IPS-20b (cell line): Measurements from ENCODE around the gene GPD2.
"Not testable (repeated sequence)": the region's sequence is repeated elsewhere in the genome, so short reads cannot be mapped to it uniquely, and the experiment has no call there.

Experiments used
- H3K27ac ChIP-seq: one replicate; pipeline ENCODE4 v1.5.1; 2013; ENCODE audit warnings: low read length
- H3K27me3 ChIP-seq: 2 replicates; pipeline ENCODE4 v1.6.1; 2013; ENCODE audit warnings: mild to moderate bottlenecking, low read length, inconsistent platforms; ENCODE audit not compliant: insufficient read depth
- H3K36me3 ChIP-seq: 2 replicates; pipeline ENCODE4 v1.6.1; 2013; ENCODE audit warnings: low read depth, mild to moderate bottlenecking, inconsistent platforms, low read length, moderate library complexity; ENCODE audit not compliant: insufficient read depth
- H3K4me1 ChIP-seq: 2 replicates; pipeline ENCODE4 v1.6.1; 2013; ENCODE audit warnings: mild to moderate bottlenecking, control low read depth, inconsistent platforms, low read length, moderate library complexity; ENCODE audit not compliant: insufficient read depth
- H3K4me3 ChIP-seq: 2 replicates; pipeline ENCODE4 v1.5.1; 2013; ENCODE audit warnings: mild to moderate bottlenecking, low read length, inconsistent platforms
- H3K9ac ChIP-seq: 2 replicates; pipeline ENCODE4 v1.6.1; 2013; ENCODE audit warnings: low read depth, mild to moderate bottlenecking, inconsistent platforms, low read length, moderate library complexity
- H3K9me3 ChIP-seq: 2 replicates; pipeline ENCODE4 v1.6.1; 2013; ENCODE audit warnings: mild to moderate bottlenecking, low read depth, low read length, inconsistent platforms; ENCODE audit not compliant: insufficient read depth

The GPD2 gene

GRCh38 chr2:156483741-156484173 is 47.6 kb downstream of the GPD2 start:
- Histone ChIP-seq H3K9ac (no peak overlapping the region), H3K36me3 (no peaks in the 10 kb centered on the region), H3K4me1 (peaks cover 11% of the 10 kb centered on the region; the same call in 1 of the 2 replicates), H3K9me3 (no peaks in the 10 kb centered on the region), H3K27me3 (no peaks in the 10 kb centered on the region), H3K27ac (no peak overlapping the region), H3K4me3 (no peak overlapping the region)

DNA sequence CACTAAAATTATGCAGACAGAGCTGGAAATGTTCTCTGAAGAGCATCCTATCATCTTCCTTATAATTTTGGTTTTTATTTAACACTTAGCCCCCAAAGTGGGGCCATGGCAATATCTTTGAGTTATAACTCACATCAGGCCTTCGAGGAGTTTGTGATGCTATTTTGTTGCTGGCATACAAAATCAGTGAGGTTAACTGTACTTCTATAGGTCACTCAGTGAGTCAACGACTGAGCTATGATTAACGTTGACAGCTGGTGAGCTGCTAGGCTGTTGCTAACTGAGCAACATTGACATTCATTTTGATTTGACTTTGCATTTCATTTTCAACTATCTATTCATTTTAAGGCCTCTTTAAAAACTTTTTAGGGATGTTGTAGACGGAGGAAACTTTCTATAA is 50.0 kb downstream of the GPD2 start:
- Histone ChIP-seq H3K27me3 (no peaks in the 10 kb centered on the region), H3K9me3 (no peaks in the 10 kb centered on the region), H3K36me3 (no peaks in the 10 kb centered on the region)

DNA sequence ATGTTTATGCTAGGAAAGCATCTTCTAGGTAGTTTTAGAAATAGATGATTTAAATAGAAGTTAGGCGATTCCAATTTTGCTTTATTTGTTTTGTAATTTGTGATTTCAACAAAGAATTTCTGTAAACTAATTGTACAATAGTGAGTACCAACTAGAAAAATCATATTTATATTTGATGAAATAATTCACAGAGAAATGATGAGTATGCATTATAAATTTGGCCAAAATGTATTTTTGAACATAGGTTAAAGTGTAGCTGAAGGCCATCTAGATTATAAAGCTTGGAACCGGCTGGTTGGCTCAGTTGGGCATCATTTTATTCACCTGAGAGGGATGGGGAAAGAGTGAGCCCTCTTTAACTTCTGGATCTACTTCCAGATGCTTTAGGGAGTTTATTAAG is 50.4 kb downstream of the GPD2 start:
- H3K4me3 ChIP-seq: no peak overlapping the region
- no peak overlapping the region for H3K27ac ChIP-seq
- H3K36me3 ChIP-seq: no peaks in the 10 kb centered on the region
- peaks cover 11% of the 10 kb centered on the region; the same call in 1 of the 2 replicates for H3K4me1 ChIP-seq
- no peaks in the 10 kb centered on the region for H3K27me3 ChIP-seq
- H3K9ac ChIP-seq: no peak overlapping the region
- no peaks in the 10 kb centered on the region for H3K9me3 ChIP-seq

More for the DNA sequence above, 50.0 kb downstream of the GPD2 start:
- Histone ChIP-seq H3K4me3 (no peak overlapping the region), H3K9ac (no peak overlapping the region), H3K27ac (no peak overlapping the region), H3K4me1 (peaks cover 11% of the 10 kb centered on the region; the same call in 1 of the 2 replicates)

- Histone ChIP-seq H3K4me1 (no peaks in the 10 kb centered on the region; the same call in 1 of the 2 replicates), H3K4me3 (no peak overlapping the region), H3K36me3 (no peaks in the 10 kb centered on the region), H3K27me3 (no peaks in the 10 kb centered on the region), H3K9ac (no peak overlapping the region), H3K27ac (no peak overlapping the region), H3K9me3 (no peaks in the 10 kb centered on the region)
Observed at GRCh38 chr2:156489195-156489594, 53.0 kb downstream of the GPD2 start.

- H3K9me3 ChIP-seq: no peaks in the 10 kb centered on the region
Observed at GRCh38 chr2:156489750-156490465, 53.7 kb downstream of the GPD2 start.

DNA sequence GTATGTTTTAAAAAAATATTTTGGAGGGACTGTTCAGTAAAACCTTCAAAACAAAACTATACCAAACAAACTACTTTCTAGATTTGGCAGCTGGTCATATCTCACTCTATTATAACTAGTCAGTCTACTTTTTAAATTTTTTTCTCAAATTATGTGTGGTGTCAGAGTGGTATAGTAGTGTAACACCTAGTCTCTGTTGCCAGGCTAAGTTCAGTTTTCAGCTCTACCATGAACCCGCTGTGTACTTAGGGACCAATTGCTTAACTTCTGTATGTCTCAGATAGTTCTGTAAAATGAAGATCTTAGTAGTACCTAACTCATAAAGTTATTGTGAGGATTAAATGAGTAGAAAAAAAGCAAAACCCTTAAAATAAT is 54.3 kb downstream of the GPD2 start:
- Histone ChIP-seq H3K9me3 (no peaks in the 10 kb centered on the region), H3K4me1 (no peaks in the 10 kb centered on the region; the same call in none of the 2 replicates), H3K9ac (no peak overlapping the region), H3K27me3 (no peaks in the 10 kb centered on the region), H3K27ac (no peak overlapping the region), H3K36me3 (no peaks in the 10 kb centered on the region), H3K4me3 (no peak overlapping the region)

More at GRCh38 chr2:156489750-156490465, 53.7 kb downstream of the GPD2 start:
- Histone ChIP-seq H3K9ac (no peak overlapping the region), H3K4me1 (no peaks in the 10 kb centered on the region; the same call in 1 of the 2 replicates), H3K27ac (no peak overlapping the region), H3K36me3 (no peaks in the 10 kb centered on the region), H3K27me3 (no peaks in the 10 kb centered on the region), H3K4me3 (no peak overlapping the region)

DNA sequence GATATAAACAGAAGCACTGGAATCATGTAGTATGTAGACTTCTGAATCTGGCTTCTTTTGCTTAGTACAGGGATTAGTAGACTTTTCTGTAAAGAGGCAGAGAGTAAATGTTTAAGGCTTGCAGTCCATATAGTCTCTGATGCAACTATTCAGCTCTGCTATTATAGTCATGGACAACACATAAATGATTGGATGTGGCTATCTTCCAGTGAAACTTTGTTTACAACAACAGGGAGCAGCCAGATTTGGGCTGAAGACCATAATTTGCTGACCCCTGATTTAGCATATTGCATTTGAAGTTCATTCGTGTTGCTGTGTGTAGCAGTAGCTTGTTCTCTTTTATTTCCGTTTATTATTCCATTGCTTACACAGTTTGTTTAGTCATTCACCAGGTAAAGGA is 55.0 kb downstream of the GPD2 start:
- Histone ChIP-seq H3K4me1 (peaks cover 5% of the 10 kb centered on the region), H3K27ac (no peak overlapping the region), H3K9me3 (no peaks in the 10 kb centered on the region)

DNA sequence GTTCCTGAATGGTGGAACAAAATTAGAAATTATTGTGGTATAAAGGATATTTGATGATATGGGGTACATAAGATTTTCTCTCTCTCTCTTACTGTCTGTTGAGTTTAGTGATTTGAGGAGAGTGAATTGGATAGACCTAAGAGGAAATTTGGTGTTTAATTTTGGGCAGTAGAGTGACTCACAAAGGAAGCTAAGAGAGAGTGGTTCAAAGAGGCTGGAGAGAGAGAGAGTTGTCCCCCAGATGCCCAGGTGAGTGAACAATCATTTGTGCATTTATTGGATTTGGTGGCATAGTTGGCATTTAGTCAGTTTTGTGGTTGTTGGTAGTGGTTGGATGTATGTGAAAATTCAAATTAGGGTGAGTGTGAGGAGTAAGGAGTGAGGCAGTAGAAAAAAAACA is 56.8 kb downstream of the GPD2 start:
- Histone ChIP-seq H3K27ac (no peak overlapping the region), H3K36me3 (no peaks in the 10 kb centered on the region), H3K4me1 (peaks cover 10% of the 10 kb centered on the region), H3K9ac (no peak overlapping the region), H3K9me3 (no peaks in the 10 kb centered on the region), H3K4me3 (no peak overlapping the region), H3K27me3 (no peaks in the 10 kb centered on the region)

More for the DNA sequence above, 55.0 kb downstream of the GPD2 start:
- no peak overlapping the region for H3K4me3 ChIP-seq
- no peaks in the 10 kb centered on the region for H3K36me3 ChIP-seq
- no peak overlapping the region for H3K9ac ChIP-seq
- no peaks in the 10 kb centered on the region for H3K27me3 ChIP-seq

DNA sequence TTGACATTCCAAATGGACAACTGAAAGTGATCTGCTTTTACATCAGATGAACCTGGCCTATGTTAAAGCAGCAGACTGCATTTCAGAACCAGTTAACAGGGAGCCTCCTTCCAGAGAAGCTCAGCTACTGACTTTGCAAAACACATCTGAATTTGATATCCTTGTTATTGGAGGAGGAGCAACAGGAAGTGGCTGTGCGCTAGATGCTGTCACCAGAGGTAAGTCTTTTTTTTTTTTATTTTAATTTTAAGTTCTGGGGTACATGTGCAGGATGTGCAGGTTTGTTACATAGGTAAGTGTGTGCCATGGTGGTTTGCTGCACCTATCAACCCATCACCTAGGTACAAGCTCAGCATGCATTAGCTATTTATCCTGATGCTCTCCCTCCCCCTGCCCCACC is 59.8 kb downstream of the GPD2 start:
- not testable (repeated sequence) for H3K4me3 ChIP-seq, H3K36me3 ChIP-seq, H3K27ac ChIP-seq, H3K9me3 ChIP-seq, H3K4me1 ChIP-seq, H3K27me3 ChIP-seq, H3K9ac ChIP-seq

GRCh38 chr2:156505696-156506095 is 69.5 kb downstream of the GPD2 start:
- Histone ChIP-seq H3K27ac (no peak overlapping the region), H3K4me3 (no peak overlapping the region), H3K36me3 (no peaks in the 10 kb centered on the region), H3K4me1 (no peaks in the 10 kb centered on the region), H3K9me3 (no peaks in the 10 kb centered on the region), H3K27me3 (no peaks in the 10 kb centered on the region), H3K9ac (no peak overlapping the region)

DNA sequence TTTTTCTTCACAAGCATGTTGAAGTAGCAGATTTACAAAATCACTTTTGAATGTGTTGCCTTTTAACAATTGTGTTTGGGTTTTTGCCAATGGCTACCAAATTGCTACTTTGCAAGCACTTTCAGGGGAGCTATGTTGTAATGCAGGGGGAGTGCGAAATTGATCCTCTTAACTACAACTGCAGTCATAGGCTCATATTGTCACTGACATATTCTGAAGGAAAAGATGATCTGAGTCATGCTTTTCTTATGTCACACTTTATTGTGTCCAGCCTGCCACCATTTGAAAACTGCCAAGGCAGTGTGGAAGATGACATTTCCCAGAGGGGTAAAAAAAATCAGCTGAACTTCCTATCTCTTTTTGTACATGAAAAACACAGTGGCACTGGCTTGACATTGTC is 74.9 kb downstream of the GPD2 start:
- Histone ChIP-seq H3K27ac (no peak overlapping the region), H3K36me3 (0 out of 2 replicates have a peak, but pooled peaks cover 8% of the 10 kb centered on the region), H3K9ac (no peak overlapping the region), H3K4me3 (no peak overlapping the region), H3K9me3 (no peaks in the 10 kb centered on the region), H3K27me3 (no peaks in the 10 kb centered on the region), H3K4me1 (no peaks in the 10 kb centered on the region)

- H3K9me3 ChIP-seq: no peaks in the 10 kb centered on the region
- H3K36me3 ChIP-seq: 0 out of 2 replicates have a peak, but pooled peaks cover 8% of the 10 kb centered on the region
- no peaks in the 10 kb centered on the region for H3K4me1 ChIP-seq
- no peak overlapping the region for H3K4me3 ChIP-seq
- no peak overlapping the region for H3K9ac ChIP-seq
- H3K27me3 ChIP-seq: no peaks in the 10 kb centered on the region
- no peak overlapping the region for H3K27ac ChIP-seq
Observed at GRCh38 chr2:156511803-156512202, 75.6 kb downstream of the GPD2 start.
